Nephron progenitor cell (in vitro differentiated cells): ENCODE results near the gene TUBGCP5.

Source experiments
- DNase-seq: peaks from one replicate; pipeline ENCODE4 v3.0.0; 2021
- H3K27ac Mint-ChIP-seq: 2 replicates; pipeline ENCODE4 v1.8.0; 2021; ENCODE audit warnings: mild to moderate bottlenecking, moderate library complexity, mixed read lengths
- H3K27me3 Mint-ChIP-seq: 2 replicates; pipeline ENCODE4 v1.8.0; 2021; ENCODE audit warnings: mild to moderate bottlenecking, low read depth, mixed read lengths; ENCODE audit not compliant: poor library complexity
- H3K36me3 Mint-ChIP-seq: 2 replicates; pipeline ENCODE4 v1.8.0; 2021; ENCODE audit warnings: low read depth, mixed read lengths
- H3K4me1 Mint-ChIP-seq: 2 replicates; pipeline ENCODE4 v1.8.0; 2021; ENCODE audit warnings: mixed read lengths
- H3K4me3 Mint-ChIP-seq: 2 replicates; pipeline ENCODE4 v1.8.0; 2021; ENCODE audit warnings: mild to moderate bottlenecking, moderate library complexity, mixed read lengths
- H3K9me3 Mint-ChIP-seq: 2 replicates; pipeline ENCODE4 v1.8.0; 2021; ENCODE audit warnings: mild to moderate bottlenecking, moderate library complexity, mixed read lengths
- TF ChIP-seq, protein P1 (sequence below): fragments of 200-600 bp; sonication (generic); IDR thresholded peaks from 2 replicates; pipeline ENCODE4 v1.5.0; 2021; ENCODE audit warnings: antibody characterized with exemption

TUBGCP5 gene

DNA sequence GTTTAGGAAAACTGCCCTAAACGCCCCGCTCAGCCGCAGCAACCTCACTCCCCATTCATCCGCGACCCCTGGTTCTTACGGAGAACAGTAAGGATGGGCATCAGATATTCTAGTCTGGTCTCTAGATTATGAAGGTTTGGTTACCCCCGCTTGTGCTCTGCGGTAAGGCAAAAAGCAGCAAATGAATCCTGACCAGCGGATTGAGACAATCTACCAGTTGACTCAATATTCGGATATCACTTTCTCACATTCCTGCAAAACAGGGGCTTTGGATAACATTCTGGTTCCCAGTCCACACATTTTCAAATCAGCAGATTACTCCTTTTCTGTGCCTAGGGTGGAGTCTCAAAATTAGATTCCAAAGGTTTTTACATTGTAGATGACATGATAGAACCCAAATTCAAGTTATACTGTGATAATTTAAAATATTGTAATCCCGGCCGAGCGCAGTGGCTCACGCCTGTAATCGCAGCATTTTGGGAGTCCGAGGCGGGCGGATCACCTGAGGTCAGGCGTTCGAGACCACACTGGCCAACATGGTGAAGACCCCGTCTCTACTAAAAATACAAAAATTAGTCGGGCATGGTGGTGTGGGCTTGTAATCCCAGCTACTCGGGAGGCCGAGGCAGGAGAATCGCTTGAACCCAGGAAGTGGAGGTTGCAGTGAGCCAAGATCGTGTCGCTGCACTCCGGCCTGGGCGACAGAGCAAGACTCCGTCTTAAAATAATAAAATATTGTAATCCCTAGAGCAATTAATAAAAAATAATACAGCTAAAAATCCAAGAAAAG is 58.1 kb downstream of the TUBGCP5 start:
- Mint-ChIP-seq H3K4me1 (peaks cover 16% of the 10 kb centered on the region), H3K4me3 (peak overlapping the region; percentile 83), H3K27me3 (peaks cover 19% of the 10 kb centered on the region), H3K27ac (no peak overlapping the region), H3K36me3 (no peaks in the 10 kb centered on the region), H3K9me3 (no peaks in the 10 kb centered on the region)
- no peak for DNase-seq
- TF ChIP-seq, protein P1, sequence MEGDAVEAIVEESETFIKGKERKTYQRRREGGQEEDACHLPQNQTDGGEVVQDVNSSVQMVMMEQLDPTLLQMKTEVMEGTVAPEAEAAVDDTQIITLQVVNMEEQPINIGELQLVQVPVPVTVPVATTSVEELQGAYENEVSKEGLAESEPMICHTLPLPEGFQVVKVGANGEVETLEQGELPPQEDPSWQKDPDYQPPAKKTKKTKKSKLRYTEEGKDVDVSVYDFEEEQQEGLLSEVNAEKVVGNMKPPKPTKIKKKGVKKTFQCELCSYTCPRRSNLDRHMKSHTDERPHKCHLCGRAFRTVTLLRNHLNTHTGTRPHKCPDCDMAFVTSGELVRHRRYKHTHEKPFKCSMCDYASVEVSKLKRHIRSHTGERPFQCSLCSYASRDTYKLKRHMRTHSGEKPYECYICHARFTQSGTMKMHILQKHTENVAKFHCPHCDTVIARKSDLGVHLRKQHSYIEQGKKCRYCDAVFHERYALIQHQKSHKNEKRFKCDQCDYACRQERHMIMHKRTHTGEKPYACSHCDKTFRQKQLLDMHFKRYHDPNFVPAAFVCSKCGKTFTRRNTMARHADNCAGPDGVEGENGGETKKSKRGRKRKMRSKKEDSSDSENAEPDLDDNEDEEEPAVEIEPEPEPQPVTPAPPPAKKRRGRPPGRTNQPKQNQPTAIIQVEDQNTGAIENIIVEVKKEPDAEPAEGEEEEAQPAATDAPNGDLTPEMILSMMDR = no peak

DNA sequence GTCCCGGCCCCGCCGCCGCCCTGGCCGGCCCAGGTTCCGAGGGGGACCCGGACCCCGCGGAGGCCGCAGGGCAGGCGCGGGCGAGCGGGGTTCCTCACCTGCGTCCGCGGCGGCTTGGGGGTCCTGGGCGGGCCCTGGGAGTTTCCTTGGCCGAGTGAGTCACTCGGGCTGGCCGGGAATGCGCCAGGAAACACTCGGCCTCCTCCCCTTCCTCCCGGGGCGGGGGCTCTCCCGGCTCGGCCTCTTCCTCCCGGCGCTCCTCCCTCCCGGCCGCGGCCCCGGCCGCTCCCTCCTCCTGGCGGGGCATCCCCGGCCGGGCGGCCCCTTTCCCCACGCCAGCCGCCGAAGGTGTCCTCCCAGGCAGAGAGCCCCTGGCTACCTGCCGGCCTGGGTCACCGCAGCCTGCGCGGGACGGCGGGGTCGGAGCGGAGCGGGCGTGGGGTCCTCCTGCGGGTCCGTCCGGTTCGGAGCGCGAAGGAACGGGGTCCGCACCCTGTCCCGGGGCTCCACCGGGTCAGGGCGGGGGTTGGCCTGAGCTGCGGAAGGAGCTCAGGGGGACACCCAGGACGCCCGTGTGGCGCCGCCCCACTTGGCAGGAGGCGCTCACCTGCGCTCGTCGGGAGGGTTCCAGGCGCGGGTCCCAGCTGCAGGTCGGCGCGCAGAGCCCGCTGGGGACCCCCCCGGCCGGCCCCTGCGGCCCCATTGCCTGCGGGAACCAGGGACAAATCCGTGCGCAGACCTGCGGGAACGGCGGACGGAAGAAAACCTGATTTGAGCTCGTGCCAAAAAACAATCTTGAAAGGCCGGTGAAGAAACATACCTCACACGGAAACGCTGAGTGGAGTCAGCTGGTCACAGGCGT is 58.9 kb downstream of the TUBGCP5 start, which contains the start of gene CYFIP1:
Gene CYFIP1, minus strand, starts transcription at position 180 of the 862 bp plus-strand sequence. CDS start 33,083 bp downstream, outside the sequence.
- Mint-ChIP-seq H3K27me3 (peaks cover 19% of the 10 kb centered on the region), H3K4me1 (peaks cover 16% of the 10 kb centered on the region), H3K36me3 (no peaks in the 10 kb centered on the region), H3K27ac (no peak within 1 kb of the TSS), H3K9me3 (no peaks in the 10 kb centered on the region), H3K4me3 (peak within 1 kb of the TSS; percentile 93)
- peak; percentile 80 for DNase-seq
- TF ChIP-seq, protein P1 = no peak

DNA sequence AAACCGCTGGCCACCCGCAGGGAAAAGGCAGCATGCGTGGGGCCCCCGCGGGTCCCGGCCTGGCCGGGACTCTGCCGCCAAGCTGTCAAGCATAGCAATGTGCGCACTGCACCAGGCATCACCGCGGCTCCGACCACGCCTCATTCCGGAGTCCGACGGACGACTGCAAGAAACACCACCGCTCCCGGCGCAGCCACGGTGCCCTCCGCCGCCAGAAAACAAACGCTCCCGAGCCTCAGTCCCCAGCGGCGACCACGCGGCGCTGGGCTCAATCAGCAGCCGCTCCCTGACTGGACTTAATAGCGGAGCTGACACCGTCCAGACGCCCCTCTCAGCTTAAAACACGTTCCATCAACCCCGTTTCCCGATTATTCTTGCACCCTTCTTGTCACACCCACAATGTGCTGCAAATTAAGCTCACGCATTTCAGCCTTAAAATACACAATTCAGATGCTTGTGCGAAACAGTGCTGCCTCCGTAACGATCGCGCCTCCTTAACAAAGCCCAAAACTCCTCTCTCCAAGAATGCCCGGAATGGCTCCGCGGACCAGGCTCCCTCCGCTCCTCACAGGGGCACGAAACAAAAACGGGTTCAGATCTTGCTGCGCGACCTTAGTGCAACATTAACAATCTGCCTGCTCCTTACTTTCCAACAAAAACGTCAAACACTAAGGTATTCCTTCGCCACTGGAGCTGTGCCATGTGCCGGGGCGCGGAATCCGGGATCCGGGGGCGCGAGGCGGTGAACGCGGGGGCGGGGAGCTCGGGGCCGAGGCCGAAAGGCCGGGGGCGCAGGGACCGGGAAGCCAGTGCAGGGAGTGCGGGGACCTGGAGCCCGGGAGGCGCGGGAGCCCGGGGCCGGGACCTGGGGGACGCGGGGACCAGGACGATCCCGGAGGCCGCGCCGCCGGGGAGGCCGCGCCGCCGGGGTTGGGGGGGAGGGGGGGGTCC is 59.9 kb downstream of the TUBGCP5 start:
- peak overlapping the region; percentile 93 for H3K4me3 Mint-ChIP-seq

DNA sequence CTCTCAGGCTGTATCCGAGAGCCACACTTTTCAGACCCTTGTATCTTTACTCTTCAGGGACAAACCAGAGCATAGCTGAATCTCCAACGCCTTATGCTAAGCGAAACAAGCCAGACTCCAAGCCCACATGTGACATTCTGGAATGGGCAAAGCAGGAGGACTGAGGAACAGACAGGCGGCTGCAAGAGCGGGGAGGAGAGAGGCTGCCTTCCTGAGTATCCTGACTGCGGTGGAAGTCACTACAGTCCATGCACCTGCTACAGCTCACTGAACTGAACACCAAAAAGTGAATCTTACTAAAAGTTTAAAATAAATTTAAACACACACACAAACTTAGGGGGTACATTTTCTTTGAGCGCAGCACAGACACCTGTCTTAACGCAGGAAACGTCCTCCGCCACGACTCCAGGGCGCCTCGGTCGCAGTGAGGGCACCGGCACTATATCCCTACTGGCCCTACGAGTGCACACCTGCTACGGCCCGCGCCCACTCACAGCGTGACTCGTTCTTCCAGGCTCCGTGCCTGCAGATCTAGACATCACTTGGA is 60.6 kb downstream of the TUBGCP5 start:
- TF ChIP-seq, protein P1 = no peak
- Mint-ChIP-seq H3K27ac (no peak overlapping the region), H3K9me3 (no peaks in the 10 kb centered on the region), H3K27me3 (peaks cover 26% of the 10 kb centered on the region), H3K4me3 (peak overlapping the region; percentile 93), H3K36me3 (no peaks in the 10 kb centered on the region), H3K4me1 (peaks cover 21% of the 10 kb centered on the region)
- DNase-seq = no peak

More for the DNA sequence above, 59.9 kb downstream of the TUBGCP5 start:
- TF ChIP-seq, protein P1 = no peak
- H3K36me3 Mint-ChIP-seq = no peaks in the 10 kb centered on the region
- H3K27me3 Mint-ChIP-seq = peaks cover 25% of the 10 kb centered on the region
- peak; percentile 71 for DNase-seq
- peaks cover 21% of the 10 kb centered on the region for H3K4me1 Mint-ChIP-seq
- H3K27ac Mint-ChIP-seq = no peak overlapping the region
- H3K9me3 Mint-ChIP-seq = no peaks in the 10 kb centered on the region

DNA sequence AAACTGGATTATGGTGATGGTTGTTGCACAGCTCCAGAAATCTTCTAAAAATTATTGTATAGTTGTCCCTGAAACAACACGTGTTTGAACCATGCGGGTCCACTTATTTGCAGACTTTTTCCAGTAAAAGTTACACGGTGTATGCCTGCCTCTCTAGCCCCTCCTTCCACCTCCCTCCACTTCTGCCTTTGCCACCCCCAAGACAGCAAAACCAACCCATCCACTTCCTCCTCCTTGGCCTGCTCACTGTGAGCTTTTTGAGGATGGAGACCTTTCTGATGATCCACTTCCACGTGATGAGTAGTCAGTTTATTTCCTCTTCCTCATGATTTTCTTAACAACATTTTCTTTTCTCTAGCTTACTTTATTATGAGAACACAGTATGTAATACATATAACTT is 64.6 kb downstream of the TUBGCP5 start:
- Mint-ChIP-seq H3K4me1 (peaks cover 21% of the 10 kb centered on the region), H3K27me3 (peaks cover 11% of the 10 kb centered on the region), H3K27ac (no peak overlapping the region), H3K4me3 (no peak overlapping the region), H3K9me3 (peaks cover 29% of the 10 kb centered on the region), H3K36me3 (peaks cover 21% of the 10 kb centered on the region)
- no peak for DNase-seq
- TF ChIP-seq, protein P1 = no peak
